ENCODE data around the gene KRT86.

KRT86 gene

DNA sequence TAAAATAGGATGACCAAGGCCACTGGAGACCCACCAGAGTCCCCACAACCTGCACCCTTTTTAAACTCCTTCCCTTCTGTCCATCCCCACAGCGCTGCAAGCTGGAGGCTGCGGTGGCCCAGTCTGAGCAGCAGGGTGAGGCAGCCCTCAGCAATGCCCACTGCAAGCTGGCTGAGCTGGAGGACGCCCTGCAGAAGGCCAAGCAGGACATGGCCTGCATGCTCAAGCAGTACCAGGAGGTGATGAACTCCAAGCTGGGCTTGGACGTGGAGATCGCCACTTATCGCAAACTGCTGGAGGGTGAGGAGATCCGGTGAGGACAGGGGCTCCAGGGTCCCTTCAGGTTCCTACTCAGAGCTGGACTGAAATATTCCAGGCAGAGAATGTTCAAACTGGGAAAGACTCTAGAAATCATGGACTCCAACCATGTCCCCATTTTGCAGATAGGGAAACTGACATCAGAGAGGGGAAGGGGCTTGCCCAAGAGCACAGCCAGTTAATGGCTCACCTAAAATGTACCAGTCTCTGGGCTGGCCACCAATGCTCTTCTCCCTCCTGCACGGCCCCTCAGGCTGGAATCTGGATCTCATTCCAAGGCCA lies 75.7 kb downstream of the KRT86 start:
- FAIRE-seq, result no peak
- DNase-seq (ENCODE audit: insufficient read length, low spot score), result no peak

DNA sequence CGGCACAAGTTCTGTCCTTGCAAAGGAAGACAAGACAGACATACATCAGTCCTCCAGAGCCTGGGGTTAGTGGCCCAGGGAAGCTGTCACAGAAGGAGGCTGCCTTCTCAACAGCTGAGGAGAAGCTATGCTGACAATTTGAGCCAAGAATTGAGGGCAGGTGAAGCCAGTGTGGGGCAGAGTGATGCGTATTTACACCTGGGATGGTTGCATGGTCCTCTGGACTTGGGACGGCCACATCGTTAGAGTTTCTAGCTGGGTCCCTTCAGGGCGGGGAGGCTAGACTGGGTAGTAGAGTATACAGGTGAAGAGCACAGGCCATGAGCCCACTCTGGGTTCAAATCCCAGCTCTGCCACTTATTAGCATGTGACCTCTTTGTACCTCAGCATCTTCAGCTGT lies 76.3 kb downstream of the KRT86 start:
- DNase-seq (ENCODE audit: insufficient read length, low spot score) (no peak), FAIRE-seq (no peak)

DNA sequence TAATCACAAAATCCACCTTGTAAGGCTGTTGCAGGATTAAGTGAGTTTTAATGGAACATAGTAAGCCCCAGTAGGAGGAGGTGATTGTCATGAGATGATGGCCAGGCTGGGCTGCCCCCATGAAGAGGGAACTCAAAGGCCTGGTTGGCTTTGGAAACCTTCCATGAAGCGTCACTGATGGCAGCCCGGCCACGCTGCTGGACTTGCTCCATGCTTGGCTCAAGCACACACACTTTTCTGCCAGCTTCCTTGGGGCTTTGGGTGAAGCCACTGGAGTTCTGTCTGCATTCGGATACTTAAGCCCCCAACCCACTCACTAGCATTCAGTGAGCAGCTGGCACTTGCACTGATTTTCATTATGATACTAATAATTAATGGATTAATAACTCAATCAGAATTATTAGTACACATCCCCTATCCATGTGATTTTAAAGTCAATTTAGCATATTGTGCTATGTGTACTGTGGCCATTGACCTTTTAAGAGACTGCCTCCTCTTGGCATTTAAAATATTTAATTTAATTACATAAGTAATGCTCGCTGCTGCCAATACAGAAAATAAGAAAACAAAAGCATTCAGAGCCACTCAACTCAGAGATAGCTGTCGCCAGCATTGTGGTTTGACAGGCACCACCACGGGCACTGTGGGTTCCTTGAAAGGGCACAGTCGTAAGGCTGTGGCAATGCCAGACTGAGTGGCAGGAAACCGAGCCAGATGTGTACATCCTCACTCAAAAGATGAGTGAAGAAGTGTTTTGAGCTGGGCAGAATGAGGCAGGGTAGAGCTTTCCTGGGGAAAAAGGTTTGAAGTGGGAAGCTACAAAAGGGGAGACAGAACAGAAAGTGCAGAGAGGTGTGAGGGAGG lies 77.0 kb downstream of the KRT86 start:
- FAIRE-seq (no peak), DNase-seq (ENCODE audit: insufficient read length, low spot score) (no peak)

DNA sequence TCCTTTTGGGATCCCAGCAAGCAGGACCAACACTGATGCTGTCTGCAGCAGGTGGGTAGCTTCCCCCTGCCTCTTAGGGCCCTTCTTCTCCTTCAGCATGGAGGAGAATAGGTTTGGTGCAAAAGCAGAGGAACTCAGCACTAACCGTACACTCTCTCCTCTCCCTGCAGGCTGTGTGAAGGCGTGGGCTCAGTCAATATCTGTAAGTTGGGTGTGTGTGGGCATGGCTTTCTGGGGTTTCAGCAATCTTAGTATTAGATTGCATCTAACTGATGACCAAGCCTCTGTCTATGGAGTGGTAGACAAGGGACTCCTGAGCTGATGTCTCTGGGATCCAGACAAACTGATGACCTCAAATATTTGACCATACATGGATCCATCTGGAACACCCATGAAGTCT lies 78.5 kb downstream of the KRT86 start:
- no peak for DNase-seq (ENCODE audit: insufficient read length, low spot score)
- FAIRE-seq, result no peak

DNA sequence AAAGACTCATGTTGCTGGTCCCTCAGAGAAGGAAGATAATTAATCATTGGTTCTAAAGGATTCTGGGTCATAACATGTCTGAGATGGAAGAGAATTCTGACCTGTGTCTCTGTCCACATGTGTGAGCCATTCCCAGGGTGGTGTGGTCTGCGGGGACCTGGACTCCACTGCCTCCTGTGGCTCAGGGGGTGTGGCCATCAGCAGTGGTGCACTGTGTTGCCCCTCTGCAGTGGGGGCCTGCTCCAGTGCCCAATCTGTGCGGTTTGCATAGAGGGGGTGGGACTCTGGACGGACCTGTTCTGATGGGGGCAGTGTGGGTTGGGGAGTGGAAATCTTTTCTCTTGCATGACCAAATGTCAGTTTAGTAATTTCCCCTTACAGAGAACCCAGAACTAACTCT lies 79.3 kb downstream of the KRT86 start:
- DNase-seq (ENCODE audit: insufficient read length, low spot score), result no peak
- FAIRE-seq, result no peak

DNA sequence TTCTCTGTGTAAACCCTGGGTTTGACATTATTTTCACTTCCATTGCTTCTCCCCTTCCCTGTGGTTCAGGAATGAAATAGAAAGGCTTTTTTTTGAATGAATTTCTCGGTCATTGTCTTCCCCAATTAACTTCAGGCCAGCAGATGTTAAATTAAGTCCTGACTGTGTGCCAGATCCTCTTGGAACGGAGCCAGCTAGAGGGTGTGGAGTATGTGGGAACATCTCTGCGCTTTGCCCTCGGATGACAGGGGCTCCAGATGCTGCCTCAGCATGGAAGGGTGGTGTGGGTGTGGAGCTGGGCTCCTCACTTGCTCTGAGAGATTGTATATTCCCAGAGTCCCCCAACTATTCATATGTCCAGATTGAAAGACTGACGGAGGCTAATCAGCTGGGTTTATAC lies 79.8 kb downstream of the KRT86 start:
- no peak for FAIRE-seq
- DNase-seq (ENCODE audit: insufficient read length, low spot score), result no peak

DNA sequence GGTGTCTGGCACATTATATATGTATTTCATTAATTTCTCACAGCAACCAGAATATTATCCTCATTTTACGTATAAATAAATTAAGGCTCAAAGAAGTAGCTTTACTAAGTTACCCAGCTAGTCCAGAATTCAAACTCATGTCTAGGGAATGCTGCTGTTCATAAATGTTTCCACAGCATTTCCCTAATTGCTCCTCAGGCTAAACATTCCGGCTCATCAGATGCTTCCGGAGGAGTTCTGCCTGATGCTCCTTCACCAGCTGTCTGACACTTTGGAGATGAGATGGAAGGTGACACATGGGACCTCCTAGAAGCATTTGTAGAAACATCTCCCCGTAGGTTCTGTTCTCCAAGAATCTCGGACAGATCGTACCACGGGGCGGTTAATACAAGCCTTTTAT lies 80.7 kb downstream of the KRT86 start:
- no peak for FAIRE-seq
- DNase-seq (ENCODE audit: insufficient read length, low spot score), result no peak

DNA sequence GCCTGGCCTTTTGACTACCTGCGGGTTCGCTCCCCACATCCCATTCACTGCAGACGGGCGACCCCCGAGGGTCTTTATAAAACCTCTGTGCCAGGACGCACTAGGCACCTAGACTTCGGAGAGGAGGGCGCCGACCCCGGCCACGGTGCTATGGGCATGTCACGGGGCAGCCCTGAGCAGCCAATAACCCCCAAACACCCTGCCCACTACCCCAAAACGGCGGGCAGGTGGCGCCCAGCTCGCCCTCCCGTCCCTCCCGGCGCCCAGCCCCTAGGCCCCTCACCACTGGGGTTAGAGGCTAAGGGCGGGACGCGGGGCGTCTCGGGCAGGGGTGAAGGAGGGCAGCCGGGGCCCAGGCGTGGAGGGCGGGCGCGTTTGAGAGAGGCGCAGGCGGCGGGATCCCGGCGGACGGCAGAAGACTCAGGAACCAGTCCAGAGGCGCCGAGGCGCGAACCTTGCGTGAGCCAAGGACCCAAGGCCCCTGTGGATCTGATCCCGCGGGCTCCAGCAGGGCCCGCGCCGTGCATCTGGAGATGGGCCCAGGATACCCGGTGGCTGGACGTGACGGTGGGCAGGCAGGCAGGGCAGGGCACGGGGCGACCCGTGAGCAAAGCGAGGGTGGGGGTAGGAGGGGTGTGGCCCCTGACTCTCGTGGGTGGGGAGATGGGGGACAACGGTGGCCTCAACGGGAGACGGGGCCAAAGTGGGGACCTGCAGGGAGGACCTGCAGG lies 81.8 kb downstream of the KRT86 start:
- DNase-seq (ENCODE audit: insufficient read length, low spot score) (no peak), FAIRE-seq (no peak)

DNA sequence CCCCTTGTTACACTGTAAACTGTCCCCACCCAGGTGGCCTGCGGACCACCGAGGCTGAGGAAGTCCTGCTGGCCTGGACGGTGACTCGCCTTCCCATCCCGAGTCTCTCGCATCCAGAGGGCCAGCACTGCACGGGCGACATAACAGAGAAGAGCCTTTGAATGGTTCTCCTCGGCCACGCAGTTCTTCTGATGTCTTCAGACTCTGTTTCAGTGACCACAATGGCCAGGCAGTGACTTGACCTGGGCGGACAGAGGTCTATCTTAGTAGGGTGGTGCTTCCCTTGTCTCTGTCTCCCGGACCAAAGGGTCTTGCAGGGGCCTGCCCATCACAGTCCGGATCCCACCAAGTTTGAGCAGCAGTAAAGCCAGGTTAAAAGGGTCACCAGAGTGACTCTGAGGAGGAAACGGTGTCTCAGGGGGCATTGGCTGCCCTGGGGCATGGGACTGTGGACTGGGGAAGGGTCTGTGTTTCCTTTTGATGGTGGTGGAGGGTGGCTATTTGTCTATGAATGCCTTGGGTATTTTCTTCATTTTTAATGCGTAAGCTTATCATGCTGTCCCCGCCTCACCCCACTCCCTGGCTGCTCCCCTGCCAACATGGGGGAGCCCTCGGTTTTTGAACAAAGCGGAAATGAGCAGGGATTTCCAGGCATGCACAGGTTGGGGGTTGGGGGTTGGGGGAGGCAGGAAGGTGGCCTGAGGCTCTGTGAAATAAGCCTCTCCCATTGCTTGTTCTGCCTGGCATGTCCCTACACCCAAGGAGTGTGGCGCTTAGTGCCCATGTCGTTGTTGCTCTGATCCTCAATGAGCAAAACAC lies 82.5 kb downstream of the KRT86 start:
- no peak for DNase-seq (ENCODE audit: insufficient read length, low spot score)
- FAIRE-seq, result no peak

Measured in GM19239 (cell line).